T-helper 2 cell (primary cell): ENCODE measurements around the gene PROCR.
A peak's percentile ranks its signal among the peaks of the same experiment; 100 is the strongest.
"Not testable (repeated sequence)": the region's sequence is repeated elsewhere in the genome, so short reads cannot be mapped to it uniquely, and the experiment has no call there.

Experiments
- DNase-seq, 5 experiments: peaks; one replicate each; pipeline versions ENCODE4 v3.0.0 to v3.0.0-alpha.2; 2012 to 2022

The PROCR gene

GRCh38 chr20:35193031-35193791, 21.3 kb downstream of the PROCR start:
- DNase-seq = not testable (repeated sequence)

- DNase-seq = no peak
Measured at GRCh38 chr20:35196313-35196712, 24.4 kb downstream of the PROCR start.

- no peak for DNase-seq
Measured at GRCh38 chr20:35199740-35200139, 27.9 kb downstream of the PROCR start.

GRCh38 chr20:35200267-35200666, 28.4 kb downstream of the PROCR start:
- DNase-seq = peak in 1 of 5 experiments; percentile 4

- DNase-seq = not testable (repeated sequence)
Measured at GRCh38 chr20:35201467-35201866, 29.6 kb downstream of the PROCR start.

- DNase-seq = no peak
Measured at GRCh38 chr20:35206802-35207201, 34.9 kb downstream of the PROCR start.

- DNase-seq = peak; percentile 23 to 74 (median 58)
Measured at GRCh38 chr20:35207950-35208611, 36.2 kb downstream of the PROCR start.

GRCh38 chr20:35215066-35215956, 43.4 kb downstream of the PROCR start:
- no peak for DNase-seq

- no peak for DNase-seq
Measured at GRCh38 chr20:35216541-35216940, 44.7 kb downstream of the PROCR start.

- no peak for DNase-seq
Measured at GRCh38 chr20:35223941-35224340, 52.1 kb downstream of the PROCR start.

- no peak for DNase-seq
Measured at GRCh38 chr20:35224536-35224935, 52.7 kb downstream of the PROCR start.

- DNase-seq = no peak
Measured at GRCh38 chr20:35225319-35226125, 53.6 kb downstream of the PROCR start.

- DNase-seq = no peak
Measured at GRCh38 chr20:35226126-35226883, 54.4 kb downstream of the PROCR start, which contains the start of gene MMP24. Gene MMP24 (plus strand): TSS chr20:35226690. CDS start chr20:35226739, 49 bp downstream.
